MCF 10A (cell line): ENCODE measurements around the gene GDAP1L1. TPM values are rescaled to one million over a fixed set of nuclear protein-coding genes. Genes with fewer than 3 reads are reported as not detected.
"Not testable (repeated sequence)": the region's sequence is repeated elsewhere in the genome, so short reads cannot be mapped to it uniquely, and the experiment has no call there.

ENCODE experiments used
- BruUV-seq: library from RNA; stranded (reverse); fragments of 400-500 nt; replicated peaks from 2 replicates; lab custom pipeline; 2021; lab: Mats Ljungman, UMichigan
- CTCF ChIA-PET: fragments of 300-600 bp; sonication (Branson Sonifier 250); formaldehyde crosslinking; extraction: SDS; loops from one replicate; lab custom pipeline; 2021; ENCODE audit warnings: antibody characterized with exemption, inconsistent platforms; lab: Yijun Ruan, JAX
- POLR2A ChIA-PET: fragments of 300-600, 350-650 bp; sonication (Branson Sonifier 250); formaldehyde crosslinking; extraction: SDS; loops from one replicate; lab custom pipeline; 2020; ENCODE audit warnings: antibody characterized with exemption, inconsistent platforms; lab: Yijun Ruan, JAX
- DNase-seq: peaks from one replicate; pipeline ENCODE4 v3.0.0-alpha.2; 2018; ENCODE audit not compliant: unreplicated experiment
- H3K27ac Mint-ChIP-seq: one replicate; pipeline ENCODE4 v1.8.0; 2022; ENCODE audit warnings: mild to moderate bottlenecking, low read depth, mixed read lengths; ENCODE audit not compliant: unreplicated experiment
- H3K27me3 Mint-ChIP-seq: one replicate; pipeline ENCODE4 v1.8.0; 2022; ENCODE audit warnings: mixed read lengths; ENCODE audit not compliant: insufficient read depth, unreplicated experiment
- H3K36me3 Mint-ChIP-seq: one replicate; pipeline ENCODE4 v1.8.0; 2022; ENCODE audit warnings: mild to moderate bottlenecking, moderate library complexity, mixed read lengths; ENCODE audit not compliant: insufficient read depth, unreplicated experiment
- H3K4me1 Mint-ChIP-seq: one replicate; pipeline ENCODE4 v1.8.0; 2022; ENCODE audit warnings: mixed read lengths; ENCODE audit not compliant: insufficient read depth, unreplicated experiment
- H3K4me3 Mint-ChIP-seq: one replicate; pipeline ENCODE4 v1.8.0; 2022; ENCODE audit warnings: mild to moderate bottlenecking, moderate library complexity, mixed read lengths; ENCODE audit not compliant: unreplicated experiment
- H3K9me3 Mint-ChIP-seq: one replicate; pipeline ENCODE4 v1.8.0; 2022; ENCODE audit warnings: mixed read lengths; ENCODE audit not compliant: unreplicated experiment
- intact Hi-C: fragments of 100-400 bp; cut with micrococcal nuclease; formaldehyde crosslinking; loops from 2 replicates; pipeline ENCODE4 v1.14.1; 2022
- total RNA-seq: library from RNA; stranded (reverse); gene quantifications from 2 replicates; pipeline ENCODE4 v1.2.3, GENCODE V29; 2022
- TF ChIP-seq, protein P1 (sequence below): fragments of 200-600 bp; IDR thresholded peaks from one replicate; pipeline ENCODE4 v1.8.0; 2022; ENCODE audit warnings: antibody characterized with exemption, mild to moderate bottlenecking; ENCODE audit not compliant: unreplicated experiment

GDAP1L1 gene
- total RNA-seq, 1 experiment from 2014 or later, result 0.37 TPM

DNA sequence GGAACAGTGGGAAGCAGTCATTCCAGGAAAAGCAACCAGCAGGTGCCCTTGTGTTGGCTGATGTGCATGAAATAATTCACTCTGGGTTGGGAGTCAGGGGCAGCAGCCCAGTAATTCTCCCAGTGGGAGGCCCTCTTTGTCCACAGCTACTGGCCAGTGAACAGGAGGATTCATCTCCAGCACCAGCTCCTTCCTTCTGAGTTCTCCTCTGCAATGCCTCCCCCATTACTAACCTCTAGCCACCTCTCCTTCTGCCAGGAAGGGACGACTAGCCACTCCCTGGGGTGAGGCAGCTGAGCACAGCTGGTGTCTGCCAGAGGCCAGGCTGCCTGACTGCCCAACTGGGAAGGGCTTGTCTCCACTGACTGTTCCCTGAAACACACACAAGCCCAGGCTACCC is 77.2 kb downstream of the GDAP1L1 start:
- no peak overlapping the region for H3K27ac Mint-ChIP-seq
- DNase-seq, result peak; percentile 23
- H3K9me3 Mint-ChIP-seq, result no peaks in the 10 kb centered on the region
- POLR2A ChIA-PET, result interaction anchor here (1.4 kb wide), 1 partner anchor 13 kb away, joined by 5 read pairs; the partner anchor contains the start of gene FITM2
- BruUV-seq, result no TSS peak
- TF ChIP-seq, protein P1, sequence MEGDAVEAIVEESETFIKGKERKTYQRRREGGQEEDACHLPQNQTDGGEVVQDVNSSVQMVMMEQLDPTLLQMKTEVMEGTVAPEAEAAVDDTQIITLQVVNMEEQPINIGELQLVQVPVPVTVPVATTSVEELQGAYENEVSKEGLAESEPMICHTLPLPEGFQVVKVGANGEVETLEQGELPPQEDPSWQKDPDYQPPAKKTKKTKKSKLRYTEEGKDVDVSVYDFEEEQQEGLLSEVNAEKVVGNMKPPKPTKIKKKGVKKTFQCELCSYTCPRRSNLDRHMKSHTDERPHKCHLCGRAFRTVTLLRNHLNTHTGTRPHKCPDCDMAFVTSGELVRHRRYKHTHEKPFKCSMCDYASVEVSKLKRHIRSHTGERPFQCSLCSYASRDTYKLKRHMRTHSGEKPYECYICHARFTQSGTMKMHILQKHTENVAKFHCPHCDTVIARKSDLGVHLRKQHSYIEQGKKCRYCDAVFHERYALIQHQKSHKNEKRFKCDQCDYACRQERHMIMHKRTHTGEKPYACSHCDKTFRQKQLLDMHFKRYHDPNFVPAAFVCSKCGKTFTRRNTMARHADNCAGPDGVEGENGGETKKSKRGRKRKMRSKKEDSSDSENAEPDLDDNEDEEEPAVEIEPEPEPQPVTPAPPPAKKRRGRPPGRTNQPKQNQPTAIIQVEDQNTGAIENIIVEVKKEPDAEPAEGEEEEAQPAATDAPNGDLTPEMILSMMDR, result no peak
- no peaks in the 10 kb centered on the region for H3K4me1 Mint-ChIP-seq
- H3K27me3 Mint-ChIP-seq, result no peaks in the 10 kb centered on the region
- no peaks in the 10 kb centered on the region for H3K36me3 Mint-ChIP-seq
- CTCF ChIA-PET, result interaction anchor here (0.5 to 10.1 kb wide), 6 partner anchors 9 to 148 kb away, joined by 3 to 90 read pairs (median 6); partner anchors contain the start of gene FITM2
- intact Hi-C loops, result no loop called here
- no peak overlapping the region for H3K4me3 Mint-ChIP-seq

DNA sequence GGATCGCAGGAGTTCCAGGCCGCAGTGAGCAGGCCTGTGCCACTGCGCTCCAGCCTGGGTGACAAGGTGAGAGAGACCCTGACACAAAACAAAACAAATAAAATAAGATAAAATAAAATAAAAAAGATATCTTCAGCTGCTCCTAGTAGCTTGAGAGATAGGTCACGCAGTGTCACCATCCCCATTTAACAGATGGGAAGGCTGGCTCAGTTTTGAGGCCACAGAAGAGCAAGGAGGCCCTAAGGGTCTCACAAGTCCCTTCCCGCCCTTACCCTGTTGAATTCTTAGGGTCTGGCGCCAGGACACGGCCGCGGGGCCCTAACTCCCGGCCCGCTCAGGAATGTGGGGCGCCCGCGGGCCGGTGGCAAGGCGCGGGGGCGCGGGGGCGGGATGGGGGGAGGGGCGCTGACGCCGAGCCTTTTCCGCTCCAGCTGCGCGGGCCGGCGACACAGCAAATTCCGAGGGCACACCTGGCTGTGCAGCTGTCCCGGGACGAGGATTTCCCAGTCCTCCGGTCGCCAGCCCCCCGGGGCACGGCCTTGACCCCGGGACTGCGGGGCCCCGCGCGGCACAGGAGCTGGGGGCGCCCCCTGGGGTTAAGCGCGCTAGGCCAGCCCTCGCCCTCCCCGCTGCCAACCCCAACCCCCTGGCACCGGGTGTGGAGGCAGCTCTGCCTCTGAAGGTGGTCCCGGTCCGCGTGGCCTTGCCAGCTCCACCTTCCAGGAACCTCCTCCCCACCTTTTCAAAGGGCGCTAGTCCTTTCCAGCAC is 79.5 kb downstream of the GDAP1L1 start:
- peak overlapping the region; percentile 23 for H3K4me3 Mint-ChIP-seq
- ChIA-PET CTCF (interaction anchor here (0.6 to 10.1 kb wide), 6 partner anchors 16 to 184 kb away, joined by 3 to 90 read pairs (median 4); partner anchors contain the start of gene FITM2), POLR2A (no interaction called here)
- TF ChIP-seq, protein P1, result no peak
- intact Hi-C loops, result no loop called here
- no peak overlapping the region for H3K27ac Mint-ChIP-seq
- no peaks in the 10 kb centered on the region for H3K4me1 Mint-ChIP-seq
- no peaks in the 10 kb centered on the region for H3K27me3 Mint-ChIP-seq
- no peaks in the 10 kb centered on the region for H3K36me3 Mint-ChIP-seq
- no TSS peak for BruUV-seq
- no peaks in the 10 kb centered on the region for H3K9me3 Mint-ChIP-seq
- DNase-seq, result no peak

DNA sequence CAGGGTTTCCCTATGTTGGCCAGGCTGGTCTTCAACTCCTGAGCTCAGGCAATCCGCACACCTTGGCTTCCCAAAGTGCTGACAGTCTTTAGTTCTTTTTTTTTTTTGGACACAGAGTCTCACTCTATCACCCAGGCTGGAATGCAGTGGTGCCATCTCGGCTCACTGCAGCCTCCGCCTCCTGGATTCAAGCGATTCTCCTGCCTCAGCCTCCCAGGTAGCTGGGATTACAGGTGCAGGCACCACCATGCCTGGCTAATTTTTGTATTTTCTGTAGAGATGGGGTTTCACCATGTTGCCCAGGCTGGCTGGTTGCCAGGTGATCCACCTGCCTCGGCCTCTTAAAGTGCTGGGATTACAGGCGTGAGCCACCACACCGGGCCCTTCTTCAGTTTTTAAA is 80.6 kb downstream of the GDAP1L1 start:
- DNase-seq, H3K27me3 Mint-ChIP-seq, BruUV-seq, POLR2A ChIA-PET, H3K27ac Mint-ChIP-seq, H3K9me3 Mint-ChIP-seq, H3K36me3 Mint-ChIP-seq, H3K4me1 Mint-ChIP-seq, H3K4me3 Mint-ChIP-seq, intact Hi-C loops: not testable (repeated sequence)
- CTCF ChIA-PET, result interaction anchor here (0.6 to 10.1 kb wide), 6 partner anchors 10 to 111 kb away, joined by 3 to 90 read pairs (median 6); partner anchors contain the start of gene FITM2

DNA sequence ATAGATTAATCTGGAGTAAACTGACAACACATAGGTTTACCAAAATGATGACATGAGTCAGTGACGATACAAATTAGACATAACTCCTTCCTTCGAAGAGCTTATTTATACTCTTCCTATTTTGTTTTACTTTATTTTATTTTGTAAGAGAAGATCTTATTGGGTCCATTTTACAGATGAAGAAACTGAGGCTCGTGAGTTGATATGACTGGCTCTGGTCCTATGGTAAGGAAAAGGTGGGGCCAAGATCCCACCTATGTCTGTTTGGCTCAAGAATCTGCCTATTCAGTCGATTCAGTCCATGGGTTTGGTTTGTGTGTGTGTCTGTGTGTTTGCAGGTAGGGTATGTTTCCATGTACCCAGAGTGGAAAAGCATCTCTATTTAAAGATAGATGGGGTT is 81.3 kb downstream of the GDAP1L1 start:
- H3K27me3 Mint-ChIP-seq, result no peaks in the 10 kb centered on the region
- H3K9me3 Mint-ChIP-seq, result no peaks in the 10 kb centered on the region
- H3K4me3 Mint-ChIP-seq, result no peak overlapping the region
- TF ChIP-seq, protein P1, result no peak
- POLR2A ChIA-PET, result no interaction called here
- DNase-seq, result no peak
- H3K27ac Mint-ChIP-seq, result no peak overlapping the region
- no TSS peak for BruUV-seq
- H3K36me3 Mint-ChIP-seq, result no peaks in the 10 kb centered on the region
- intact Hi-C loops, result no loop called here
- CTCF ChIA-PET, result interaction anchor here (0.6 to 10.1 kb wide), 7 partner anchors 10 to 112 kb away, joined by 3 to 90 read pairs (median 5); partner anchors contain the start of gene FITM2
- H3K4me1 Mint-ChIP-seq, result no peaks in the 10 kb centered on the region

Other genes with a start within 250 kb of the GDAP1L1 start
- gene JPH2, start 60.1 kb upstream of the GDAP1L1 start, total RNA-seq, result 11.1 and 14.7 TPM in 2 replicates
- gene OSER1, start 36.5 kb upstream of the GDAP1L1 start, total RNA-seq, result 45.4 and 50.8 TPM in 2 replicates
- gene FITM2, start 63.9 kb downstream of the GDAP1L1 start, total RNA-seq, result 7.2 and 8.1 TPM in 2 replicates
- gene R3HDML, start 89.7 kb downstream of the GDAP1L1 start, total RNA-seq, result not detected in 2 replicates
- gene HNF4A, start 108.4 kb downstream of the GDAP1L1 start, total RNA-seq, result 0.22 TPM in 1 of 2 replicates, not detected in the other
- 34.1 and 35.4 TPM in 2 replicates for gene TTPAL, start 228.6 kb downstream of the GDAP1L1 start, total RNA-seq